Fibroblast of villous mesenchyme (primary cell): ENCODE results near the gene UBR3. TPM values are rescaled to one million over a fixed set of nuclear protein-coding genes. Genes with fewer than 3 reads are reported as not detected.

Experiments
- DNase-seq: peaks from one replicate; pipeline ENCODE4 v3.0.0-alpha.2; 2010; ENCODE audit warnings: low read depth
- H3K4me3 ChIP-seq: 2 replicates; pipeline ENCODE4 v1.5.1; 2011; ENCODE audit warnings: low read depth, mild to moderate bottlenecking, low read length
- total RNA-seq: library from RNA; depleted of rRNA; stranded (reverse); fragments of >200 nt; gene quantifications from 2 replicates; pipeline ENCODE4 v1.2.3, GENCODE V29; 2012
- TF ChIP-seq, protein P1 (sequence below): IDR thresholded peaks from 2 replicates; pipeline ENCODE4 v1.5.1; 2012; ENCODE audit warnings: low read depth, mild to moderate bottlenecking, low read length; ENCODE audit not compliant: insufficient read depth

Gene UBR3
- total RNA-seq, 1 donor = 56.1 TPM

DNA sequence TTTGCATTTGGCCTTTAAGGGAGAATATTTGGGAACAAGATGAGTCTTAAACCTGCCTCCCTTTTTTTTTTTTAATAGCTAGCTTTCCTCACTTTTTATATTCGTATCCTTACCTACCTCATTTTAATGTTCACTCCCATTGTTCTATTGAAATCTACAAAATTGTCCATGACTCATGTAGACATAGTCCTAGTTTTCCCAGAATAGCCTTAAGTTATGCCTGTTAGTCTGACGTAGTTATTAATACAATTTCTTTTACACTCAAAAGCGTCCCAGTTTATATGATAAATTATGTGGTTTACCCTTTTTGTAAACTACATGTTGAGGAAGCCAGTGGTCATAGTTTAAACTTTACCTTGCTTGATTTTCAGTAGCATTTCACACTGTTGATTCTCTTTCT is 73.4 kb downstream of the UBR3 start:
- TF ChIP-seq, protein P1, sequence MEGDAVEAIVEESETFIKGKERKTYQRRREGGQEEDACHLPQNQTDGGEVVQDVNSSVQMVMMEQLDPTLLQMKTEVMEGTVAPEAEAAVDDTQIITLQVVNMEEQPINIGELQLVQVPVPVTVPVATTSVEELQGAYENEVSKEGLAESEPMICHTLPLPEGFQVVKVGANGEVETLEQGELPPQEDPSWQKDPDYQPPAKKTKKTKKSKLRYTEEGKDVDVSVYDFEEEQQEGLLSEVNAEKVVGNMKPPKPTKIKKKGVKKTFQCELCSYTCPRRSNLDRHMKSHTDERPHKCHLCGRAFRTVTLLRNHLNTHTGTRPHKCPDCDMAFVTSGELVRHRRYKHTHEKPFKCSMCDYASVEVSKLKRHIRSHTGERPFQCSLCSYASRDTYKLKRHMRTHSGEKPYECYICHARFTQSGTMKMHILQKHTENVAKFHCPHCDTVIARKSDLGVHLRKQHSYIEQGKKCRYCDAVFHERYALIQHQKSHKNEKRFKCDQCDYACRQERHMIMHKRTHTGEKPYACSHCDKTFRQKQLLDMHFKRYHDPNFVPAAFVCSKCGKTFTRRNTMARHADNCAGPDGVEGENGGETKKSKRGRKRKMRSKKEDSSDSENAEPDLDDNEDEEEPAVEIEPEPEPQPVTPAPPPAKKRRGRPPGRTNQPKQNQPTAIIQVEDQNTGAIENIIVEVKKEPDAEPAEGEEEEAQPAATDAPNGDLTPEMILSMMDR = no peak
- H3K4me3 ChIP-seq = no peak overlapping the region
- no peak for DNase-seq

DNA sequence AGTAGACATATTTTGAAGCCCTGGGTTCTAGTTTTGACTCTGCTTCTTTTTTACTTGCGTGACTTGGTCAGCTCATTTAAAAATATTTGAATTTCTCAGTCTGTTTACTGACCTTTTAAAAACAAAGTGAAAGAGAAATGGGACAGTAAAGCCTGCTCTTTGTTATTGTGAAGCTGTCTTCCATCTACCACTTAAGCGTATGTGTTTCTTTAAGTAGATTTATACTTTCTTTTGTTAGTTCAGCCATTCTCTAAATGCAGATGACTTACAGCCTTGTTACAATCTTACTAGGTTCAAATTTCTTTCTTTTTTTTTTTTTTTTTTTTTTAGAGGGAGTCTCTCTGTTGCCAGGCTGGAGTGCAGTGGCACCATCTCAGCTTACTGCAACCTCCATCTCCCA is 79.5 kb downstream of the UBR3 start:
- no peak for DNase-seq
- TF ChIP-seq, protein P1 = no peak
- no peak overlapping the region for H3K4me3 ChIP-seq

DNA sequence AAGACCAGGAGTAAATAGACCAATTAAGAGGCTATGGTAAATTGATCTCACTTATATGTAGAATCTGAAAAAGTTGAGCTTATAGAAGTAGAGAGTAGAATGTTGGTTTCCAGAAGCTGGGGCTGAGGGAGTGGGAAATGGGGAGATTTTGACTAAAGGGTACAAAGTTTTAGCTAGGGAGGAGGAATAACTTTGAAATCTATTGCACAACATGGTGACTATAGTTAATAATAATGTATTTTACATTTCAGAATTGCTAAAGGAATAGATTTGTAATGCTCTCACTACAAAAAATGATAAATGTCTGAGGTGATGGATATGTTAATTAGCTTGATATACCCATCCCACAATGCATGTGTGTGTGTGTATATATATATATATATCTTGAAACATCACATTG is 82.1 kb downstream of the UBR3 start:
- H3K4me3 ChIP-seq = no peak overlapping the region
- DNase-seq = no peak

DNA sequence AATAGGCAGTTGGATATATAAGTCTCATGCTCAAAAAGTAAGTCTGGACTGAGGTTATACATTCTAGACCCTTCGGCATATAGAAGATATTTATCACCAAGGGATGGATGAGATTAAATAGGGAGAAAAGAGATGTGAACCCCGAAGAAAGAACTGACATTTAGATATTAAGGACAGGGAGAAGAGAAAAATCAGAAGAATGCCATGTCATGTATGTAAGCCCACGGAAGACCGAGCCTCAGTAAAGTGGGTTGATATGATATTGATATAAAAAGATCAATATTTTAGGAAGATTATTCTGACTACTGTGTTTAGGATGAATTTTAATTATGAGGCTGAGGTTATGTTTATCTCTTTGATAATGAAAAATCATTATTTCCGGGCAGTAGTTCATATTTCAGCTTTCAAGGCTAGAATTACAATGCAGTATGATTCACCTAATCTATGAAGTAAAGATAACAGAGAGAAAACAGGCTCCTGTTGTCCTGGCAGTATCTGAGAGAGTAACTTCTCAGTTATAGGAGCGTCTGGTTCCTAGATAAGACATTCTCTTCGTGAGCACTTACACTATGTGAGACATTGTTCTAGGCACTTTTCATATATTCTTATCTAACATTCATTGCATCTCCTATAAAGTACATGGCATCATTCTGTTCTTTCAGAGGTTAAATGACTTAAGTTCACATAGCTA is 83.0 kb downstream of the UBR3 start:
- no peak for DNase-seq
- H3K4me3 ChIP-seq = no peak overlapping the region
- TF ChIP-seq, protein P1 = no peak

More for the DNA sequence above, 82.1 kb downstream of the UBR3 start:
- TF ChIP-seq, protein P1 = no peak

DNA sequence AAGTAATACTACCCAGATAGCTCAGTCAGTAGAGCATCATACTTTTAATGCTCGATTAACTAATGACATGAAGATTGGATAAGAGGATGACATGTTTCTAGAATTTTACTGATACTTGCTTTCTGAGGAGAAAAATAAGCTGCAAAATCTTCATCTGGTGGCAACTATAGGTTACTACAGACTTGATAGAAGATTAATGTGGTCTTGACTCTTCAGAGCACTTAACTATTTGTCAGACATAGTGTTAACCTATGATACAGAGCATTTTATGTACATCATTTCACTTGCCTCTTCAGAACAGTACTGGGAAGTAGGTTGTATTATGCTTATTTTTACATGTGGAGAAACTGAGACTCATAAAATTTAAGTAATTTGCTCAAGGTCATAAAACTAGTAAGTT is 83.9 kb downstream of the UBR3 start:
- TF ChIP-seq, protein P1 = no peak
- H3K4me3 ChIP-seq = no peak overlapping the region
- DNase-seq = no peak

DNA sequence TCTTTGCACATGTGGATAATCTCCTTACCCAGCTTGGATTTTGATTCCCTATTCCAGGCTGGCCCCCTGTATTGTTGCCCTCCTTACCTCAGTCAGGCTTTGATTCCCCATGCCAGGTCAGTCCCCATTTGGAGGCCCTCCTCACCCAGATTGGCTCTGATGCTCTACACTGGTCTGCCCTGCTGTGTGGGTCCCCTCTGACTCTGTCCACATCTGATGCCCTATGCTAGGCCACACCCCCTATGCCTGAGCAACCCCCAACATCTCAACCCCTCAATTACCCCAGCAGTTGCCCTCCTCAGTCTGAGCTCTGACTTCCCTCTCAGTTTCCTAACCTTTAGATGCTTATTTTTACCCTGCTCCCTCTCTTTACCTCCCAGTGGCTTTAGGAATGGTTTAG is 89.4 kb downstream of the UBR3 start:
- TF ChIP-seq, protein P1 = no peak
- no peak overlapping the region for H3K4me3 ChIP-seq
- DNase-seq = no peak

DNA sequence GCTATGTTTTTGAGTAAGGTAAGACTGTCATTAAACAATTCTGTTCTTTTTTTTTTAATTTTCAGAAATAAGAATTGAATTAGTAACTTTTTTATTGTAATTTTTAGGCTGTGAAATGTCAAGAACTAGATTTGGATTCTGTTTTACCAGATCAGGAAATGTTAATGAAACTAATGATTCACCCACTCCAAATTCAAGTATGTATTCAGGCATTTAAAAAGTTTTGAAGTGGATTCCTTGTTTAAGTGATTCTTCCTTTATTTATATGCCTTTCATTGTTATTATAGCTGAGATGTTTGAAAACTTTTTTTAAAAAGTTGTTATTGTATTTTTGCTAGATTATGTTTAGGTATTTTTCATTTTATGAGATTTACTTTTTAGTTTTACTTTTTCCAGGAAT is 96.7 kb downstream of the UBR3 start:
- no peak for DNase-seq
- H3K4me3 ChIP-seq = no peak overlapping the region
- TF ChIP-seq, protein P1 = no peak
